ENCODE measurements around the gene SFXN5. TPM values are rescaled to one million over a fixed set of nuclear protein-coding genes. Genes with fewer than 3 reads are reported as not detected.

The SFXN5 gene
- total RNA-seq, 1 experiment from 2014 or later: 31.3 TPM

DNA sequence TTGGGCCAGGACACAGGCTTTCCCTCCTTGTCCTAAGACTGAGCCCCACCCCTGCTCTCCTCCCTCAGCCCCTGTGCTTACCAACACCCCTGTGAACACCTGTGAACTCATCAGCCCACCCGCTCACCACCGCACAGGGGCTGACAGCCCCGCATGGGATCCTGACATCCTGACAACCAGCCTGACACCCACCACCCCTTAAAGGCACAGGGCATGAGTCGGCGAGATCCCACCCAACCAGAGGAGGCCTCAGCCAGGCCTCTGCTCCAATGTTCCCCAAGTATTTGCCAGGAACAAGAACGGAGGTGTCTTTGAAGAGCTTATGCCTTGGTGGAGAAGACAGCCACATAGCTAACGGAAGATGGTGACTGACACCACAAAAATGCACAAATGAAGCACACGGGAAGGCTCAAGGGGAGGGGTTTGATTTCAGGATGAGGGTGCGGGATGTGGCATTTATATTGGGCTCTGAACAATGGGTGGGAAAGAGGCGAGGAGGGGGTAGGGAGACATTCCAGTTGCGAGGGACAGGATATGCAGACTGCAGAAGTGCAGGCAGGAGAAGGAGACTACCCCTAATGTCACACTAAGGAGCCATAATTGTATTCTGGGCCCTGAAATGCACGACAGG is 30.2 kb upstream of the SFXN5 start:
- Histone ChIP-seq H3K4me3 (ENCODE audit: low read depth, low read length) (no peak overlapping the region), H3K9me3 (no peaks in the 10 kb centered on the region), H3K4me1 (no peaks in the 10 kb centered on the region), H3K27me3 (replicated peaks; ENCODE audit: control insufficient read depth, insufficient read depth, low read length) (no peaks in the 10 kb centered on the region), H3K36me3 (ENCODE audit: control insufficient read depth, insufficient read depth, low read length) (no peaks in the 10 kb centered on the region)
- TF ChIP-seq, protein P1, sequence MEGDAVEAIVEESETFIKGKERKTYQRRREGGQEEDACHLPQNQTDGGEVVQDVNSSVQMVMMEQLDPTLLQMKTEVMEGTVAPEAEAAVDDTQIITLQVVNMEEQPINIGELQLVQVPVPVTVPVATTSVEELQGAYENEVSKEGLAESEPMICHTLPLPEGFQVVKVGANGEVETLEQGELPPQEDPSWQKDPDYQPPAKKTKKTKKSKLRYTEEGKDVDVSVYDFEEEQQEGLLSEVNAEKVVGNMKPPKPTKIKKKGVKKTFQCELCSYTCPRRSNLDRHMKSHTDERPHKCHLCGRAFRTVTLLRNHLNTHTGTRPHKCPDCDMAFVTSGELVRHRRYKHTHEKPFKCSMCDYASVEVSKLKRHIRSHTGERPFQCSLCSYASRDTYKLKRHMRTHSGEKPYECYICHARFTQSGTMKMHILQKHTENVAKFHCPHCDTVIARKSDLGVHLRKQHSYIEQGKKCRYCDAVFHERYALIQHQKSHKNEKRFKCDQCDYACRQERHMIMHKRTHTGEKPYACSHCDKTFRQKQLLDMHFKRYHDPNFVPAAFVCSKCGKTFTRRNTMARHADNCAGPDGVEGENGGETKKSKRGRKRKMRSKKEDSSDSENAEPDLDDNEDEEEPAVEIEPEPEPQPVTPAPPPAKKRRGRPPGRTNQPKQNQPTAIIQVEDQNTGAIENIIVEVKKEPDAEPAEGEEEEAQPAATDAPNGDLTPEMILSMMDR (IDR thresholded peaks at IDR 0.05; ENCODE audit: insufficient read depth in 1 of 2, low read depth in 1 of 2, low read length in 1 of 2, severe bottlenecking in 1 of 2, unreplicated experiment in 1 of 2): no peak
- Mint-ChIP-seq H3K27ac (ENCODE audit: unreplicated experiment) (no peak overlapping the region), H3K4me1 (ENCODE audit: low read depth, unreplicated experiment) (no peaks in the 10 kb centered on the region), H3K9me3 (ENCODE audit: unreplicated experiment) (no peaks in the 10 kb centered on the region), H3K4me3 (ENCODE audit: unreplicated experiment) (no peak overlapping the region), H3K27me3 (ENCODE audit: insufficient read depth, unreplicated experiment) (no peaks in the 10 kb centered on the region), H3K36me3 (ENCODE audit: insufficient read depth, unreplicated experiment) (peaks cover 4% of the 10 kb centered on the region)
- DNase-seq: no peak
- BruUV-seq (replicated peaks): no TSS peak
- intact Hi-C loops (cut with micrococcal nuclease; ENCODE audit: unreplicated experiment): no loop called here
- ChIA-PET CTCF (no interaction called here), POLR2A (no interaction called here)

DNA sequence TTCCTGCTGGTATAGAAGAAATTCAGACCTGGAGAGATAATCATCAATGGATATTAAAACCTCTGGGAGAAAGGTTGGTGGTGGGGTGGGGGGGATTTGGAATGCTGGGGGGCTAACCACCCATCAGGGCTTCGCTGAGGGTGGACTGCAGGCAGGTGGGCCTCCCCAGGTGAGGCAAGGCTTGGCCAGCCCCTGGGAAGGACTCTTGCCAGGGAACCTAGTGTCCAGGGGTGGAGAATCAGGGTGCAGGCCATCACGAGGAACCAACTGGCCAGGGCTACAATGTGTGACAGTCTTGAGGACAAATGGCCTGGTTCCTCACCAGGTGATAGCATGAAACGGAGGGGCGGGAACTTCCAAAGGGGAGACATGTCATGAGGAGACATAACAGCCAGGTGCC is 29.4 kb upstream of the SFXN5 start:
- Mint-ChIP-seq H3K27me3 (ENCODE audit: insufficient read depth, unreplicated experiment) (no peaks in the 10 kb centered on the region), H3K4me1 (ENCODE audit: low read depth, unreplicated experiment) (no peaks in the 10 kb centered on the region), H3K9me3 (ENCODE audit: unreplicated experiment) (no peaks in the 10 kb centered on the region), H3K36me3 (ENCODE audit: insufficient read depth, unreplicated experiment) (peaks cover 4% of the 10 kb centered on the region), H3K4me3 (ENCODE audit: unreplicated experiment) (no peak overlapping the region), H3K27ac (ENCODE audit: unreplicated experiment) (no peak overlapping the region)
- ChIA-PET POLR2A (no interaction called here), CTCF (interaction anchor here (0.7 kb wide), 1 partner anchor 98 kb away, joined by 3 read pairs; no protein-coding TSS in a partner anchor)
- BruUV-seq (replicated peaks): no TSS peak
- no peaks in the 10 kb centered on the region for H3K9me3 ChIP-seq
- no peak for DNase-seq
- H3K4me3 ChIP-seq (ENCODE audit: low read depth, low read length): no peak overlapping the region
- H3K27me3 ChIP-seq (replicated peaks; ENCODE audit: control insufficient read depth, insufficient read depth, low read length): no peaks in the 10 kb centered on the region
- no peaks in the 10 kb centered on the region for H3K4me1 ChIP-seq
- TF ChIP-seq, protein P1 (IDR thresholded peaks at IDR 0.05; ENCODE audit: insufficient read depth in 1 of 2, low read depth in 1 of 2, low read length in 1 of 2, severe bottlenecking in 1 of 2, unreplicated experiment in 1 of 2): no peak
- intact Hi-C loops (cut with micrococcal nuclease; ENCODE audit: unreplicated experiment): no loop called here
- no peaks in the 10 kb centered on the region for H3K36me3 ChIP-seq (ENCODE audit: control insufficient read depth, insufficient read depth, low read length)

DNA sequence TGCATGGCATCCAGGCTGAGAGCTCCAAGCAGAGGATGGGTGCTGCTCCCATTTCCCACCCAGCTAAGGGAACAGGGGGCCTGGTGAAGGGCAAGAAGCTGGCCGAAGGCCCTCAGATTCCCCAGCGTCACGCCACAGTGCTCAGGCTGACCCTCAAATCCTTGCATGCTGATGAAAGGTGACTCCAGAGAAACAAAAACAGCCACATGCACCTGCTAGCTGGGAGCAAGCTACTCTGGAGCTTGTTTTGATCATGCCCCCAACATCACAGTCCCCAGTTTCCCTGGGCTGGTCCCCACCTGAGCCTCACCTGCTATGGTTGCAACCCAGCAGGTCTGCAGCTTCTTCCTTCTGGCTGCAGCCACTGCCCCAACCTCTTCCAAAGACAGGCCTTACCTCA is 28.0 kb upstream of the SFXN5 start:
- Mint-ChIP-seq H3K4me3 (ENCODE audit: unreplicated experiment) (no peak overlapping the region), H3K27ac (ENCODE audit: unreplicated experiment) (no peak overlapping the region), H3K9me3 (ENCODE audit: unreplicated experiment) (no peaks in the 10 kb centered on the region), H3K36me3 (ENCODE audit: insufficient read depth, unreplicated experiment) (peaks cover 4% of the 10 kb centered on the region), H3K4me1 (ENCODE audit: low read depth, unreplicated experiment) (no peaks in the 10 kb centered on the region), H3K27me3 (ENCODE audit: insufficient read depth, unreplicated experiment) (no peaks in the 10 kb centered on the region)
- TF ChIP-seq, protein P1 (IDR thresholded peaks at IDR 0.05; ENCODE audit: insufficient read depth in 1 of 2, low read depth in 1 of 2, low read length in 1 of 2, severe bottlenecking in 1 of 2, unreplicated experiment in 1 of 2): no peak
- CTCF ChIA-PET: interaction anchor here (0.6 kb wide), 1 partner anchor 78 kb away, joined by 3 read pairs; no protein-coding TSS in a partner anchor
- no peak overlapping the region for H3K4me3 ChIP-seq (ENCODE audit: low read depth, low read length)
- DNase-seq: no peak
- no peaks in the 10 kb centered on the region for H3K27me3 ChIP-seq (replicated peaks; ENCODE audit: control insufficient read depth, insufficient read depth, low read length)
- H3K9me3 ChIP-seq: no peaks in the 10 kb centered on the region
- POLR2A ChIA-PET: no interaction called here
- BruUV-seq (replicated peaks): no TSS peak
- intact Hi-C loops (cut with micrococcal nuclease; ENCODE audit: unreplicated experiment): no loop called here
- H3K4me1 ChIP-seq: no peaks in the 10 kb centered on the region
- H3K36me3 ChIP-seq (ENCODE audit: control insufficient read depth, insufficient read depth, low read length): no peaks in the 10 kb centered on the region

Data from Caco-2 (cell line).